Measurements from ENCODE around the gene CSNK1E.

DNA sequence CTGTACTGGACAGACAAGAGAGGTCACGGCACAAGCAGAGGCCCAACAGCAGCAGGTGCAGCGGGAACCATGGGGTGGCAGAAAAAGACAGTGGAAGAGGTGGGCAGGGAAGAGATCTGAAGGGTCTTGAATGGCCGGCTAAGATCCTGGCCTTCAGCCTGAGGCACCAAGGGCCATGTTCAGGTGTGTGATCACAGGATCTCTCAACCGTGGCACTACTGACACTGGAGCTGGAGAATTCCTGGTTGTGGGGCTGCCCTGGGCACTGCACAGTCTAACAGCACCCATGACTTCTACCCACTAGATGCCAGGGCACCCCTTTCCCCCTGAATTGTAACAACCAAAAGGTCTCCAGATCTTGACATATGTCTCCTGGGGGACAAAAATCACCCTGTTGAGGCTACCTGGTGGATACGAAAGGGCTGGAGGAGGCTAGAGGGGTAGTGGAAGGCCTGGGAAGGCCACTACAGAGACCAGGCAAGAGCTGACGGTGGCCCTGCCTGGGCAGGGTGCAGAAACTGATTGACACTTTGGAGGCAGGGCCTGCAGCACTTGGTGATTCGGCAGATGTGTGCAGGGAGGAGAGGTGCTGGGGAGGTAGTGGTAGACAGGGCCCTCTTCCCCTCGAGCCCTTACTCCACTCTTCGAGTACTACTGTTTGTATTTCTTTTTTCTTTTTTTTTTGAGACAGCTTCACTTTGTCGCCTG is 8.3 kb downstream of the CSNK1E start:
- TF ChIP-seq, protein P1, sequence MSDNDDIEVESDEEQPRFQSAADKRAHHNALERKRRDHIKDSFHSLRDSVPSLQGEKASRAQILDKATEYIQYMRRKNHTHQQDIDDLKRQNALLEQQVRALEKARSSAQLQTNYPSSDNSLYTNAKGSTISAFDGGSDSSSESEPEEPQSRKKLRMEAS (IDR thresholded peaks at IDR 0.05; ENCODE audit: low read depth, low read length) = no peak
- TF ChIP-seq, protein P2, sequence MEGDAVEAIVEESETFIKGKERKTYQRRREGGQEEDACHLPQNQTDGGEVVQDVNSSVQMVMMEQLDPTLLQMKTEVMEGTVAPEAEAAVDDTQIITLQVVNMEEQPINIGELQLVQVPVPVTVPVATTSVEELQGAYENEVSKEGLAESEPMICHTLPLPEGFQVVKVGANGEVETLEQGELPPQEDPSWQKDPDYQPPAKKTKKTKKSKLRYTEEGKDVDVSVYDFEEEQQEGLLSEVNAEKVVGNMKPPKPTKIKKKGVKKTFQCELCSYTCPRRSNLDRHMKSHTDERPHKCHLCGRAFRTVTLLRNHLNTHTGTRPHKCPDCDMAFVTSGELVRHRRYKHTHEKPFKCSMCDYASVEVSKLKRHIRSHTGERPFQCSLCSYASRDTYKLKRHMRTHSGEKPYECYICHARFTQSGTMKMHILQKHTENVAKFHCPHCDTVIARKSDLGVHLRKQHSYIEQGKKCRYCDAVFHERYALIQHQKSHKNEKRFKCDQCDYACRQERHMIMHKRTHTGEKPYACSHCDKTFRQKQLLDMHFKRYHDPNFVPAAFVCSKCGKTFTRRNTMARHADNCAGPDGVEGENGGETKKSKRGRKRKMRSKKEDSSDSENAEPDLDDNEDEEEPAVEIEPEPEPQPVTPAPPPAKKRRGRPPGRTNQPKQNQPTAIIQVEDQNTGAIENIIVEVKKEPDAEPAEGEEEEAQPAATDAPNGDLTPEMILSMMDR (IDR thresholded peaks at IDR 0.05; ENCODE audit: low read depth, low read length) = no peak
